Measurements from ENCODE around the gene PPDPF. TPM values are rescaled to one million over a fixed set of nuclear protein-coding genes. Genes with fewer than 3 reads are reported as not detected.

Gene PPDPF
- total and polyA plus RNA-seq, 11 donors: 182 to 442 (median 269) TPM

DNA sequence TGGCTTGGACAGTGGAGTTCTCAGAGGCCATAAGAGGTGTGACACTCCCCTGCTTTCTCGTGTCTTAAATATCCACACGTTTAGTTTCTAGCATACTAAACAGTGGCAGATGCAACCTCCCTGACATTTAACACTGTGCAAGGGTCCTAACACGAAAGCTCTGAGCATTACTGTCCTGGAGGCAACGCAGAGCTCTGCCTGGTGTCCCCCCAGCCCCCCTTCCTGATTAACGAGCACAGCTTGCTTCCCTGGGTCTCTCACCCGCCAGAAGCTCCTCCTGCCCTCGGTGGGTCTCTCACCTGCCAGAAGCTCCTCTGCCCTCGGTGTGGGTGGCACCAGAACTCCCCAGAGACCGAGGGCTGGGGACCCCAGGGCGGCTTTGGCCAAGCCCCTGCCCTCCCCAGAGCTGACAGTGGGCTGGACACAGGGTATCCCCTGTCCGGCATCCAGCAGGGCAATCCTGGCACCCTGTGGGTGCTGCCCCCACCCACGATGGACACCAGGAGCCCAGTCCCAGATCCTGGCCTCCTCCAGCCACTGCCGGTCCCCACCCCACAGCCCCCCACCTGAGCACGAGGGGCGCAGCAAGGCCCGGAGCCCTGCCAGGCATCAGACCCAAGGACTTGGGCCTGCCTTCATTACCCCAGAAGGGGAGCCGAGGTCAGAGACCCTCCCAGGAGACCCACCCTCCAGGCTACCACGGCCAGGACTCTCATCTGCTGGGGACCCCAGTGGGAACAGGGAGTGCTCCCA is 35.7 kb upstream of the PPDPF start:
- H3K27ac ChIP-seq: peak overlapping the region in 2 of 12 donors; percentile 12 to 66
- DNase-seq (no peak), ATAC-seq (peak in 3 of 4 donors; percentile 0 to 6 (median 2))
- no peak overlapping the region for H3K4me3 ChIP-seq
- H3K27me3 ChIP-seq: peaks cover 10 to 46% (median 16%) of the 10 kb centered on the region in 9 donors
- H3K9me3 ChIP-seq: no peaks in the 10 kb centered on the region
- 36 to 55% (median 51%) methylated on average over 9 to 18 of the region's 18 CpGs for WGBS, 4 donors
- peaks cover 0 to 42% (median 6%) of the 10 kb centered on the region in 12 donors for H3K4me1 ChIP-seq
- TF ChIP-seq POLR2A (IDR thresholded peaks at IDR 0.05): no peak
- TF ChIP-seq, protein P1, sequence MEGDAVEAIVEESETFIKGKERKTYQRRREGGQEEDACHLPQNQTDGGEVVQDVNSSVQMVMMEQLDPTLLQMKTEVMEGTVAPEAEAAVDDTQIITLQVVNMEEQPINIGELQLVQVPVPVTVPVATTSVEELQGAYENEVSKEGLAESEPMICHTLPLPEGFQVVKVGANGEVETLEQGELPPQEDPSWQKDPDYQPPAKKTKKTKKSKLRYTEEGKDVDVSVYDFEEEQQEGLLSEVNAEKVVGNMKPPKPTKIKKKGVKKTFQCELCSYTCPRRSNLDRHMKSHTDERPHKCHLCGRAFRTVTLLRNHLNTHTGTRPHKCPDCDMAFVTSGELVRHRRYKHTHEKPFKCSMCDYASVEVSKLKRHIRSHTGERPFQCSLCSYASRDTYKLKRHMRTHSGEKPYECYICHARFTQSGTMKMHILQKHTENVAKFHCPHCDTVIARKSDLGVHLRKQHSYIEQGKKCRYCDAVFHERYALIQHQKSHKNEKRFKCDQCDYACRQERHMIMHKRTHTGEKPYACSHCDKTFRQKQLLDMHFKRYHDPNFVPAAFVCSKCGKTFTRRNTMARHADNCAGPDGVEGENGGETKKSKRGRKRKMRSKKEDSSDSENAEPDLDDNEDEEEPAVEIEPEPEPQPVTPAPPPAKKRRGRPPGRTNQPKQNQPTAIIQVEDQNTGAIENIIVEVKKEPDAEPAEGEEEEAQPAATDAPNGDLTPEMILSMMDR (IDR thresholded peaks at IDR 0.05): no peak
- H3K36me3 ChIP-seq: peaks cover 0 to 23% (median 12%) of the 10 kb centered on the region in 9 donors
- intact Hi-C loops (cut with DNase I): no loop called here

DNA sequence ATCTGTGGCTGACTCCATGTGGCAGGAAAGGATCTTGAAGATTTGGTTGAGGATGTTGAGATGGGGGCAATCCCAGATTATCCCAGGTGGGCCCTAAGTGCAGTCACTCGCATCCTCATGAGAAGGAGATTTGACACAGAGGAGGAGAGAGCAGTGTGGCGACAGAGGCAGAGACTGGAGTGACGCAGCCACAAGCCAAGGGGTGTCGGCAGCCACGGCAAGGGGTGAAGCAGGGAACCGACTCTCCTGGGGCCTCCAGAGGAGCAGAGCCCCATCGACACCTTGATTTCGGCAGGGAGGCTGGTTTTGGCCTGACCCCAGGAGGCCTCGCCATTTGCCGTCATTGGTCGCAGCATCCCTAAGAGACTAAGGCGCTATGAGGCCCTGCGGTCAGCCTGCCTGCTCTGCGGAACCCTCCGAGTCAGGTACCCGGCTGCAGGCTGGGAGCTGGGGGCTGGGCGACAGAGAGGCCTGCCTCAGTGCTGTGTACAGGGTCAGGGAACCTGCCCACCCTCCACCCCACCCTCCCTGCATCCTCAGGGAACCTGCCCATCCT is 34.2 kb upstream of the PPDPF start:
- Histone ChIP-seq H3K4me1 (peaks cover 0 to 54% (median 6%) of the 10 kb centered on the region in 12 donors), H3K9me3 (no peaks in the 10 kb centered on the region), H3K27me3 (peaks cover 9 to 48% (median 18%) of the 10 kb centered on the region in 9 donors), H3K4me3 (no peak overlapping the region), H3K36me3 (peaks cover 0 to 35% (median 13%) of the 10 kb centered on the region in 9 donors), H3K27ac (no peak overlapping the region)
- no peak for TF ChIP-seq POLR2A (IDR thresholded peaks at IDR 0.05)
- TF ChIP-seq, protein P1 (IDR thresholded peaks at IDR 0.05): no peak
- ATAC-seq: peak in 1 of 4 donors; percentile 0
- intact Hi-C loops (cut with DNase I): no loop called here
- 85 to 92% (median 90%) methylated on average over 12 to 17 of the region's 17 CpGs for WGBS, 4 donors
- DNase-seq: no peak

DNA sequence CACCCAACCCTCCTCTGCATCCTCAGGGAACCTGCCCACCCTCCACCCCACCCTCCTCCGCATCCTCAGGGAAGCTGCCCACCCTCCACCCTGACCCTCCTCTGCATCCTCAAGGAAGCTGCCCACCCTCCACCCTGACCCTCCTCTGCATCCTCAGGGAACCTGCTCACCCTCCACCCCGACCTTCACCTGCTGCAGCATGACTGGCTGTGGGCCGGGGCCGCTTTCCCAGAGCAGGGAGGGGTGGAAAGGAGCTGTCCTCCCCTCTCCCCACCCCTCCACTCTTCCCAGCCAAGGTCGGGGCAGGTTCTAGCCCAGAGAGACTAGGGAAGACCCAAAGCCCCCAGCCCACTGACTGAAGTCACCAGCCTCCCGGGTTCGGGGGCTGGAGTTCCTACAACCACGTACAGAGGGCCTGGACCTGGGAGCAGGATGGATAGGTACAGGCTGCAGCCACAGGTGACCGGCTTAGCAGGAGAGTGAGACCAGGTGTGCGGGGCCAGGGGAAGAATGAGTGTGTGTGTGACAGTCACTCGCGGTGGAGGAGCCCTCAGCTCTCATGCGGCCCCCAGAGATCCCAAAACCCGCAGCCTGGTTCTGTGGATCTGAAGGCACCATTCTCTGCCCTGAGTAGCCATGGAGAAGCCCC is 33.3 kb upstream of the PPDPF start:
- H3K27ac ChIP-seq: no peak overlapping the region
- no peak overlapping the region for H3K4me3 ChIP-seq
- no peaks in the 10 kb centered on the region for H3K9me3 ChIP-seq
- H3K27me3 ChIP-seq: peaks cover 9 to 48% (median 18%) of the 10 kb centered on the region in 9 donors
- TF ChIP-seq, protein P1 (IDR thresholded peaks at IDR 0.05): no peak
- WGBS, 4 donors: 65 to 73% (median 67%) methylated on average over 10 to 14 of the region's 14 CpGs
- intact Hi-C loops (cut with DNase I): no loop called here
- DNase-seq (peak in 1 of 5 donors; percentile 63), ATAC-seq (no peak)
- H3K36me3 ChIP-seq: peaks cover 0 to 38% (median 13%) of the 10 kb centered on the region in 9 donors
- peaks cover 0 to 53% (median 7%) of the 10 kb centered on the region in 12 donors for H3K4me1 ChIP-seq

DNA sequence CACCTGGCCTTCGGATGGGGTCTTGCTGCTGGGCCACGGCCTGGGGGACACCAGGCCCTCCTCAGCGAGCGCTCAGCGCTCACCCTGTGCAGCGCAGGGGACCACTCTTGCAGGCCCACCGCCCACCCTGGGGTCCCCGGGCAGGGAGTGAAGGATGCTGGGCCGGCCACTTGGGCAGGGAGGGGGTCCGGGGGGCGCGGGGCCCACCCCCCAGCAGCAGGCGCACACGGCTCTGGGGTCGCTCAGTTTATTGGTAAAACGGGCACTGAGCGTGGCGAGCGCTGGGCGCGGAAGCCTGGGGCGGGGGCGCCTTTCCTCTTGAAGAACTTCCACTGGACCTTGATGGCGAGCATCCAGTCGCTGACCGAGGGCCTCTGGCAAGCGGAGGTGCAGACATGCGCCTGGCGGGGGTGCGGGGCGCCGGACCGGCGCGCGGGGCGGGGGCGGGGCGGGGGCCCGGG is 32.8 kb upstream of the PPDPF start:
- Histone ChIP-seq H3K27me3 (peaks cover 9 to 48% (median 17%) of the 10 kb centered on the region in 9 donors), H3K27ac (no peak overlapping the region), H3K4me3 (no peak overlapping the region), H3K9me3 (no peaks in the 10 kb centered on the region), H3K36me3 (peaks cover 0 to 39% (median 13%) of the 10 kb centered on the region in 9 donors), H3K4me1 (peaks cover 0 to 48% (median 7%) of the 10 kb centered on the region in 12 donors)
- DNase-seq (peak in 1 of 5 donors; percentile 60), ATAC-seq (no peak)
- intact Hi-C loops (cut with DNase I): no loop called here
- WGBS, 4 donors: 30 to 43% (median 41%) methylated on average over 19 to 39 of the region's 40 CpGs; no CpG with 5 or more reads in 1 of the 4 donors
- TF ChIP-seq, protein P1 (IDR thresholded peaks at IDR 0.05): no peak
- no peak for TF ChIP-seq POLR2A (IDR thresholded peaks at IDR 0.05)
